Caco-2 (cell line): ENCODE measurements around the gene BCL3. TPM values are rescaled to one million over a fixed set of nuclear protein-coding genes. Genes with fewer than 3 reads are reported as not detected.

Experiments
- BruUV-seq: library from RNA; stranded (reverse); fragments of 400-500 nt; replicated peaks from 2 replicates; lab custom pipeline; 2021; lab: Mats Ljungman, UMichigan
- CTCF ChIA-PET: fragments of 300-600 bp; sonication (Branson Sonifier 250); formaldehyde crosslinking; loops from one replicate; lab custom pipeline; 2022; ENCODE audit warnings: antibody characterized with exemption; lab: Charles Lee
- POLR2A ChIA-PET: fragments of 300-600 bp; sonication (Branson Sonifier 250); formaldehyde crosslinking; loops from one replicate; lab custom pipeline; 2022; ENCODE audit warnings: antibody characterized with exemption; lab: Charles Lee
- DNase-seq, 2 experiments: peaks; one replicate each; pipeline versions ENCODE4 v3.0.0 to v3.0.0-alpha.2; 2020 to 2022
- H3K27me3 ChIP-seq: replicated peaks from 2 replicates; pipeline ENCODE4 v1.6.0; 2011; ENCODE audit warnings: low read length; ENCODE audit not compliant: control insufficient read depth, insufficient read depth
- H3K36me3 ChIP-seq: 2 replicates; pipeline ENCODE4 v1.5.1; 2011; ENCODE audit warnings: low read length; ENCODE audit not compliant: control insufficient read depth, insufficient read depth
- H3K4me1 ChIP-seq: fragments of 250-450 bp; sonication (Bioruptor Pico); 2 replicates; pipeline ENCODE4 v1.5.1; 2020; ENCODE audit warnings: mild to moderate bottlenecking
- H3K4me3 ChIP-seq: 2 replicates; pipeline ENCODE4 v1.5.1; 2011; ENCODE audit warnings: low read depth, mild to moderate bottlenecking, control low read depth, low read length
- H3K9me3 ChIP-seq: fragments of 250-450 bp; sonication (Bioruptor Pico); 2 replicates; pipeline ENCODE4 v1.5.1; 2020; ENCODE audit warnings: mild to moderate bottlenecking, moderate library complexity
- H3K27ac Mint-ChIP-seq: one replicate; pipeline ENCODE4 v1.8.0; 2022; ENCODE audit warnings: mixed read lengths; ENCODE audit not compliant: unreplicated experiment
- H3K27me3 Mint-ChIP-seq: one replicate; pipeline ENCODE4 v1.8.0; 2022; ENCODE audit warnings: mixed read lengths; ENCODE audit not compliant: insufficient read depth, unreplicated experiment
- H3K36me3 Mint-ChIP-seq: one replicate; pipeline ENCODE4 v1.8.0; 2022; ENCODE audit warnings: mild to moderate bottlenecking, mixed read lengths; ENCODE audit not compliant: insufficient read depth, unreplicated experiment
- H3K4me1 Mint-ChIP-seq: one replicate; pipeline ENCODE4 v1.8.0; 2022; ENCODE audit warnings: low read depth, mixed read lengths; ENCODE audit not compliant: unreplicated experiment
- H3K4me3 Mint-ChIP-seq: one replicate; pipeline ENCODE4 v1.8.0; 2022; ENCODE audit warnings: mild to moderate bottlenecking, moderate library complexity, mixed read lengths; ENCODE audit not compliant: unreplicated experiment
- H3K9me3 Mint-ChIP-seq: one replicate; pipeline ENCODE4 v1.8.0; 2022; ENCODE audit warnings: mixed read lengths; ENCODE audit not compliant: unreplicated experiment
- CTCF ChIP-seq, 2 experiments: fragments of 200-600 bp in 1 of 2; IDR thresholded peaks; 1 replicate in 1 of 2; 2 replicates in 1 of 2; pipeline versions ENCODE4 v1.5.1 to v1.8.0; 2011 to 2022; ENCODE audit warnings: antibody characterized with exemption in 1 of 2, control low read depth in 1 of 2, inconsistent platforms in 1 of 2, low read depth in 1 of 2, low read length in 1 of 2, mild to moderate bottlenecking in 1 of 2, moderate library complexity in 1 of 2; ENCODE audit not compliant: insufficient read depth in 1 of 2, severe bottlenecking in 1 of 2, unreplicated experiment in 1 of 2
- intact Hi-C: fragments of 100-400 bp; cut with micrococcal nuclease; formaldehyde crosslinking; loops from one replicate; pipeline ENCODE4 v1.10.0; 2022; ENCODE audit not compliant: unreplicated experiment
- total RNA-seq: library from RNA; stranded (reverse); gene quantifications from 2 replicates; pipeline ENCODE4 v1.2.3, GENCODE V29; 2022

The BCL3 gene
- total RNA-seq, 1 experiment from 2014 or later: 15.5 TPM

GRCh38 chr19:44732235-44733014, 16.1 kb upstream of the BCL3 start:
- Histone ChIP-seq H3K4me1 (0 out of 2 replicates have a peak, but pooled peaks cover 8% of the 10 kb centered on the region), H3K27me3 (no peaks in the 10 kb centered on the region), H3K9me3 (no peaks in the 10 kb centered on the region), H3K4me3 (no peak overlapping the region), H3K36me3 (no peaks in the 10 kb centered on the region)
- H3K4me3 Mint-ChIP-seq: no peak overlapping the region
- intact Hi-C loops: no loop called here
- TF ChIP-seq CTCF (IDR thresholded peaks at IDR 0.05; ENCODE audit: insufficient read depth in 1 of 2, low read depth in 1 of 2, low read length in 1 of 2, severe bottlenecking in 1 of 2, unreplicated experiment in 1 of 2): no peak
- H3K27ac Mint-ChIP-seq: no peak overlapping the region
- H3K9me3 Mint-ChIP-seq: no peaks in the 10 kb centered on the region
- H3K4me1 Mint-ChIP-seq: no peaks in the 10 kb centered on the region
- H3K27me3 Mint-ChIP-seq: no peaks in the 10 kb centered on the region
- POLR2A ChIA-PET: interaction anchor here (0.6 kb wide), 1 partner anchor 114 kb away, joined by 10 read pairs; the partner anchor contains the start of gene NECTIN2
- CTCF ChIA-PET: interaction anchor here (0.8 to 4.2 kb wide), 2 partner anchors 8 to 38 kb away, joined by 3 to 11 read pairs; no protein-coding TSS in a partner anchor
- no TSS peak for BruUV-seq
- DNase-seq: no peak
- H3K36me3 Mint-ChIP-seq: no peaks in the 10 kb centered on the region

GRCh38 chr19:44734357-44734756, 14.2 kb upstream of the BCL3 start:
- Mint-ChIP-seq H3K4me1 (no peaks in the 10 kb centered on the region), H3K9me3 (no peaks in the 10 kb centered on the region), H3K36me3 (no peaks in the 10 kb centered on the region), H3K27ac (no peak overlapping the region), H3K27me3 (no peaks in the 10 kb centered on the region), H3K4me3 (no peak overlapping the region)
- Histone ChIP-seq H3K36me3 (no peaks in the 10 kb centered on the region), H3K27me3 (no peaks in the 10 kb centered on the region), H3K9me3 (no peaks in the 10 kb centered on the region), H3K4me3 (no peak overlapping the region), H3K4me1 (peaks cover 15% of the 10 kb centered on the region; the same call in 1 of the 2 replicates)
- DNase-seq: no peak
- ChIA-PET CTCF (interaction anchor here (4.2 kb wide), 1 partner anchor 36 kb away, joined by 11 read pairs; no protein-coding TSS in a partner anchor), POLR2A (no interaction called here)
- BruUV-seq: no TSS peak
- TF ChIP-seq CTCF (IDR thresholded peaks at IDR 0.05; ENCODE audit: insufficient read depth in 1 of 2, low read depth in 1 of 2, low read length in 1 of 2, severe bottlenecking in 1 of 2, unreplicated experiment in 1 of 2): no peak
- intact Hi-C loops: no loop called here

GRCh38 chr19:44735011-44735410, 13.5 kb upstream of the BCL3 start:
- H3K36me3 ChIP-seq: no peaks in the 10 kb centered on the region
- intact Hi-C loops: no loop called here
- DNase-seq: no peak
- no peaks in the 10 kb centered on the region for H3K9me3 ChIP-seq
- no peaks in the 10 kb centered on the region for H3K27me3 ChIP-seq
- H3K27me3 Mint-ChIP-seq: no peaks in the 10 kb centered on the region
- H3K4me1 Mint-ChIP-seq: no peaks in the 10 kb centered on the region
- H3K9me3 Mint-ChIP-seq: no peaks in the 10 kb centered on the region
- ChIA-PET CTCF (interaction anchor here (4.2 kb wide), 1 partner anchor 36 kb away, joined by 11 read pairs; no protein-coding TSS in a partner anchor), POLR2A (no interaction called here)
- no peak for TF ChIP-seq CTCF (IDR thresholded peaks at IDR 0.05; ENCODE audit: insufficient read depth in 1 of 2, low read depth in 1 of 2, low read length in 1 of 2, severe bottlenecking in 1 of 2, unreplicated experiment in 1 of 2)
- H3K4me3 Mint-ChIP-seq: no peak overlapping the region
- no peak overlapping the region for H3K4me3 ChIP-seq
- TSS peak; percentile 22 for BruUV-seq
- H3K4me1 ChIP-seq: peaks cover 15% of the 10 kb centered on the region; the same call in 1 of the 2 replicates
- H3K27ac Mint-ChIP-seq: no peak overlapping the region
- H3K36me3 Mint-ChIP-seq: no peaks in the 10 kb centered on the region
